Loucy (cell line): ENCODE results near the gene CAMK2N2.

Source experiments
- H2AFZ ChIP-seq: fragments of 200-600 bp; sonication (generic); 2 replicates; pipeline ENCODE4 v1.6.0; 2016; ENCODE audit warnings: antibody characterized with exemption, mild to moderate bottlenecking, low read length, moderate library complexity
- H3F3A ChIP-seq: fragments of 200-600 bp; 2 replicates; pipeline ENCODE4 v1.6.0; 2016; ENCODE audit warnings: antibody characterized with exemption, low read depth, mild to moderate bottlenecking
- H3K27me3 ChIP-seq: fragments of 200-600 bp; sonication (generic); 2 replicates; pipeline ENCODE4 v1.6.1; 2014; ENCODE audit warnings: low read length, mild to moderate bottlenecking; ENCODE audit not compliant: insufficient read depth, poor library complexity, severe bottlenecking
- H3K36me3 ChIP-seq: fragments of 200-600 bp; sonication (generic); 2 replicates; pipeline ENCODE4 v1.6.1; 2016; ENCODE audit warnings: low read length; ENCODE audit not compliant: insufficient read depth
- H3K4me1 ChIP-seq: fragments of 200-600 bp; sonication (generic); 2 replicates; pipeline ENCODE4 v1.5.1; 2014; ENCODE audit warnings: low read length, mild to moderate bottlenecking; ENCODE audit not compliant: insufficient read depth, poor library complexity, severe bottlenecking
- H3K4me2 ChIP-seq: fragments of 200-600 bp; sonication (generic); 2 replicates; pipeline ENCODE4 v1.6.0; 2014; ENCODE audit warnings: antibody characterized with exemption, low read length, low read depth, mild to moderate bottlenecking; ENCODE audit not compliant: poor library complexity, severe bottlenecking
- H3K4me3 ChIP-seq: fragments of 200-600 bp; sonication (generic); 2 replicates; pipeline ENCODE4 v1.5.1; 2014; ENCODE audit warnings: low read length, mild to moderate bottlenecking, mixed read lengths; ENCODE audit not compliant: poor library complexity, severe bottlenecking
- H3K79me2 ChIP-seq: fragments of 200-600 bp; sonication (generic); 2 replicates; pipeline ENCODE4 v1.6.1; 2014; ENCODE audit warnings: low read length; ENCODE audit not compliant: insufficient read depth
- H3K9ac ChIP-seq: fragments of 200-600 bp; sonication (generic); 2 replicates; pipeline ENCODE4 v1.6.0; 2014; ENCODE audit warnings: mild to moderate bottlenecking, low read depth, low read length, moderate library complexity; ENCODE audit not compliant: poor library complexity, severe bottlenecking
- H3K9me2 ChIP-seq: fragments of 200-600 bp; sonication (generic); replicated peaks from 2 replicates; pipeline ENCODE4 v1.6.1; 2016; ENCODE audit warnings: low read depth, low read length, mixed read lengths
- H3K9me3 ChIP-seq: fragments of 200-600 bp; sonication (generic); 2 replicates; pipeline ENCODE4 v1.6.1; 2014; ENCODE audit warnings: mild to moderate bottlenecking, antibody characterized with exemption, low read length, low read depth; ENCODE audit not compliant: insufficient read depth
- H4K20me1 ChIP-seq: fragments of 200-600 bp; sonication (generic); 2 replicates; pipeline ENCODE4 v1.6.0; 2014; ENCODE audit warnings: antibody characterized with exemption, low read length, mild to moderate bottlenecking; ENCODE audit not compliant: insufficient read depth, poor library complexity, severe bottlenecking
- EZH2phosphoT487 ChIP-seq: fragments of 200-600 bp; IDR thresholded peaks from 2 replicates; pipeline ENCODE4 v1.6.1; 2018; ENCODE audit warnings: antibody characterized with exemption, mild to moderate bottlenecking, moderate library complexity, borderline replicate concordance
- TF ChIP-seq, protein P1 (sequence below): fragments of 200-600 bp; sonication (generic); conservative IDR thresholded peaks from 2 replicates; pipeline ENCODE4 v1.5.1; 2014; ENCODE audit warnings: mild to moderate bottlenecking, antibody characterized with exemption, low read length

Gene CAMK2N2

DNA sequence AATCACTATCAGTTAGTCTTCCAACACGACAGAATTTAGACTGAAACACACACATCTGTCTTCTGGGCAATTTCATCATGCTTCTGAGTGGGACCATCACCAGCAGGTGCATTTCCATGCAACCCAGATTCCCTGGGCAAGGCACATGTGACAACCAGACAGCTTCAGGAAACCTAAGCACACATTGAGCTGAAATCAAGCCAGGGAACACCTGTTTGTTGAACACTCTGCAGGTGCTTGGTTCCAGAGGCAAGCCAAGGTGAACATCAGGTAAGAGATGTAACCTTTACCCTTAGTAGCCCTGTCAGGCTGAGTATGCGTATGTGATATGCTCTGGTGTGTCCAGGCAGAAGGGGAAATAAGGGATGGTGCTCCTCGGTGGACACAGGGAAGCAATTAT is 34.4 kb upstream of the CAMK2N2 start:
- Histone ChIP-seq H3K9ac (no peak overlapping the region), H3K27me3 (no peaks in the 10 kb centered on the region), H3K4me3 (no peak overlapping the region), H3F3A (no peaks in the 10 kb centered on the region), H3K9me3 (no peaks in the 10 kb centered on the region), H3K4me2 (no peak overlapping the region), H4K20me1 (peaks cover 16% of the 10 kb centered on the region), H2AFZ (no peak overlapping the region), H3K4me1 (peaks cover 15% of the 10 kb centered on the region), H3K36me3 (no peaks in the 10 kb centered on the region), H3K9me2 (no peaks in the 10 kb centered on the region), H3K79me2 (peaks cover 17% of the 10 kb centered on the region)
- TF ChIP-seq EZH2phosphoT487: no peak
- TF ChIP-seq, protein P1, sequence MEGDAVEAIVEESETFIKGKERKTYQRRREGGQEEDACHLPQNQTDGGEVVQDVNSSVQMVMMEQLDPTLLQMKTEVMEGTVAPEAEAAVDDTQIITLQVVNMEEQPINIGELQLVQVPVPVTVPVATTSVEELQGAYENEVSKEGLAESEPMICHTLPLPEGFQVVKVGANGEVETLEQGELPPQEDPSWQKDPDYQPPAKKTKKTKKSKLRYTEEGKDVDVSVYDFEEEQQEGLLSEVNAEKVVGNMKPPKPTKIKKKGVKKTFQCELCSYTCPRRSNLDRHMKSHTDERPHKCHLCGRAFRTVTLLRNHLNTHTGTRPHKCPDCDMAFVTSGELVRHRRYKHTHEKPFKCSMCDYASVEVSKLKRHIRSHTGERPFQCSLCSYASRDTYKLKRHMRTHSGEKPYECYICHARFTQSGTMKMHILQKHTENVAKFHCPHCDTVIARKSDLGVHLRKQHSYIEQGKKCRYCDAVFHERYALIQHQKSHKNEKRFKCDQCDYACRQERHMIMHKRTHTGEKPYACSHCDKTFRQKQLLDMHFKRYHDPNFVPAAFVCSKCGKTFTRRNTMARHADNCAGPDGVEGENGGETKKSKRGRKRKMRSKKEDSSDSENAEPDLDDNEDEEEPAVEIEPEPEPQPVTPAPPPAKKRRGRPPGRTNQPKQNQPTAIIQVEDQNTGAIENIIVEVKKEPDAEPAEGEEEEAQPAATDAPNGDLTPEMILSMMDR: no peak

DNA sequence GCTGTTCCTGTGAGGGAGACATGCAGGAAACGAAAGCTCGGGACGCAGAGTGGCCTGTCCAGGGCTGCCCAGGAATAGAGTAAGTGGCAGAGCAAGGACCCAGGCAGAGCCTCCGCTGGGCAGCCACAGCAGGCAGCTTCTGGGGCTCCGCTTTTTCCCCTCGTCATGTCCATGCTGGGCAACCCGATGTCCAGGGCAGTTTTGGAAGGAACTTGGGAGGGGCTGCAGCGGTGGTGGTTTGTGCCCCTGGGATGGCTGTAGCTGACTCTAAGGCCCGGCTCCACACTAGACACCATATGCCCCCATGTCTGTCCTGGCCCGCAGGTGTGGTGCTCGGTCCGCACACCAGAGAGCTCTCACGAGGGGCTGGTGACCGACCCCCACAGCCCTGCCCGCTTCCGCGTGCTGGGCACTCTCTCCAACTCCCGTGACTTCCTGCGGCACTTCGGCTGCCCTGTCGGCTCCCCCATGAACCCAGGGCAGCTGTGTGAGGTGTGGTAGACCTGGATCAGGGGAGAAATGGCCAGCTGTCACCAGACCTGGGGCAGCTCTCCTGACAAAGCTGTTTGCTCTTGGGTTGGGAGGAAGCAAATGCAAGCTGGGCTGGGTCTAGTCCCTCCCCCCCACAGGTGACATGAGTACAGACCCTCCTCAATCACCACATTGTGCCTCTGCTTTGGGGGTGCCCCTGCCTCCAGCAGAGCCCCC is 30.5 kb upstream of the CAMK2N2 start:
- Histone ChIP-seq H3K79me2 (no peaks in the 10 kb centered on the region), H3K4me3 (no peak overlapping the region), H3K4me1 (no peaks in the 10 kb centered on the region), H3K27me3 (no peaks in the 10 kb centered on the region), H4K20me1 (no peaks in the 10 kb centered on the region), H3F3A (no peaks in the 10 kb centered on the region), H3K9ac (no peak overlapping the region), H3K36me3 (no peaks in the 10 kb centered on the region), H2AFZ (no peak overlapping the region), H3K9me3 (no peaks in the 10 kb centered on the region), H3K4me2 (no peak overlapping the region), H3K9me2 (no peaks in the 10 kb centered on the region)
- TF ChIP-seq EZH2phosphoT487: no peak
- TF ChIP-seq, protein P1: no peak

GRCh38 chr3:184291044-184291737 is 29.8 kb upstream of the CAMK2N2 start:
- Histone ChIP-seq H2AFZ (no peak overlapping the region), H3K9ac (no peak overlapping the region), H3K4me1 (no peaks in the 10 kb centered on the region), H4K20me1 (no peaks in the 10 kb centered on the region), H3K9me3 (no peaks in the 10 kb centered on the region), H3K79me2 (no peaks in the 10 kb centered on the region), H3F3A (no peaks in the 10 kb centered on the region), H3K4me2 (no peak overlapping the region), H3K4me3 (no peak overlapping the region), H3K36me3 (no peaks in the 10 kb centered on the region), H3K9me2 (no peaks in the 10 kb centered on the region), H3K27me3 (no peaks in the 10 kb centered on the region)
- TF ChIP-seq, protein P1: no peak
- TF ChIP-seq EZH2phosphoT487: no peak
